ENCODE results near the gene KCTD18.

KCTD18 gene

GRCh38 chr2:200454927-200455801 is 54.7 kb downstream of the KCTD18 start:
- no peak for DNase-seq (ENCODE audit: low read depth)

- no peak for DNase-seq (ENCODE audit: low read depth)
These were observed 55.9 kb downstream of the KCTD18 start for GRCh38 chr2:200453853-200454534.

- DNase-seq (ENCODE audit: low read depth), result no peak
These were observed 56.6 kb downstream of the KCTD18 start for GRCh38 chr2:200453142-200453852.

DNA sequence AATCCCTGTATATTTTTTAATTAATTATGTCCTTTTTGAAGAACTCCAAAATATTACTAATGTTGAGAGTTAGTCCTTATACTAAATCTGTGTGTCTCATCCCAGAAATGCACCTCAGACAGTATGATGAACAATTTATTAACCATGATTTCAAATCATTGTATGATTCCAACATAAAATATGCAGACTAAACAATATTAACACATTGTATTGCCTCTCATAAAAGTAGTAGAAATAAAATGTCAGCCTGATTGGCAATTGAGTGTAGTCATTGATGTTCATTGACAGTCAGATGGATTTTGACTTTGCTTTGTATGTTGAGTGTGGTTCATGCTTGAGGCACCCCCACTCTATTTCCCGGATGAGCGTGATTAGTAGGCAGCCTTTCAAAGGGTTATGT is 57.5 kb downstream of the KCTD18 start:
- no peak for DNase-seq (ENCODE audit: low read depth)

DNA sequence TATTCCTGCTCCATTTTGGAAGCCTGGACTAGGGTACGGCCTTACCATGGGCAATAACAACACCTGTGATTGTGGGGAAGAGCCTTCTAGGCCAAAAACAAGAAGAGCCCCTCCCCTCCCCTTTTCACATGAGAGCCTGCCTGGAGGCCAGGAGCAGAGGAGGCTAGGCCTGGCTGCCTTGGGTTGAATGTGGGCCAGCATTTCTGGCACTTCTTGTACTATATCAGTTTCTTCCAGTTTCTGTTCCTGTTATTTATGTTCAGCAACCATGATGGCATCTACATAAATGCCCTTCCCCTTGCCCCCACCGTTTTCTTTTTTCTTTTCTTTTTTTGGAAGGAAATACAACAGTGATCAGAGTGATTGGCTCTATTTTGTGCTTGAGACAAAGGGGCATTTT is 58.4 kb downstream of the KCTD18 start:
- no peak for DNase-seq (ENCODE audit: low read depth)

DNA sequence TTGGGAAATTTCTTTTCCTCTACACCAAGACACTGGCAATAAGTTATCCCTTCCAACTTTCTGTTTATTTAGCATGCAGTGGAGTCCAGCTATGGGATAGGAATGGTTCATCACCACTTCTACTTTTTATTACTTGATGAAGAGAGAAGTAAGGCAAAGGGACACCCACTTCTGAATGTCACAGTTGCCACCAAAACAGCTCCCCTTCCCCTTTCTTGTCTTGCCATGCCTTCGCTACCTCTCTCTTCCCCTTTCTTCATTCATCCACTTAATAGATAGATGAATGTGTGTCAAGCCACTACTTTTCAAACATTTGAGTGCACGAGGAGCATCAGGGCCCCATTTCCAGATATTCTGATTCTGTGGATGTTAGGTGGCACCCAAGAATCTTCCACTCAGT is 59.6 kb downstream of the KCTD18 start:
- no peak for DNase-seq (ENCODE audit: low read depth)

GRCh38 chr2:200449149-200449548 is 60.7 kb downstream of the KCTD18 start:
- DNase-seq (ENCODE audit: low read depth), result no peak

DNA sequence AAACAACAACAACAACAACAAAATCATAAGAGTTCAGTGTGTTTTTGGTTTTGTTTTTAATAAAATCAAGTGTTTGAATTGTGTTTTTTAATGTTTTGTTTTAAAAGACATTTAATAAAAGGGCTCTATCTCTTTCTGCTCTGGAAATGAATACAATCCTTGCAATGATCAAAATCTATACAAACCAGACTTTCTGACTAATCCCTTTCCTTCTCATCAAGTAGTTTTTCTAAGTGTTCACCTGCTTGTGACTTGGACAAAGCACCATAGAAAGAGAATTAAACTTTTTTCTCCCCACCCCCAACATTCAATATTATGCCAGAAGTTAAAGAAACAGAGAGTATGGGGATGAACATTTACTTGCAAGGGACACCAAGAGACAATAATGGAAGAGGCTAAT is 61.4 kb downstream of the KCTD18 start:
- DNase-seq (ENCODE audit: low read depth), result no peak

DNA sequence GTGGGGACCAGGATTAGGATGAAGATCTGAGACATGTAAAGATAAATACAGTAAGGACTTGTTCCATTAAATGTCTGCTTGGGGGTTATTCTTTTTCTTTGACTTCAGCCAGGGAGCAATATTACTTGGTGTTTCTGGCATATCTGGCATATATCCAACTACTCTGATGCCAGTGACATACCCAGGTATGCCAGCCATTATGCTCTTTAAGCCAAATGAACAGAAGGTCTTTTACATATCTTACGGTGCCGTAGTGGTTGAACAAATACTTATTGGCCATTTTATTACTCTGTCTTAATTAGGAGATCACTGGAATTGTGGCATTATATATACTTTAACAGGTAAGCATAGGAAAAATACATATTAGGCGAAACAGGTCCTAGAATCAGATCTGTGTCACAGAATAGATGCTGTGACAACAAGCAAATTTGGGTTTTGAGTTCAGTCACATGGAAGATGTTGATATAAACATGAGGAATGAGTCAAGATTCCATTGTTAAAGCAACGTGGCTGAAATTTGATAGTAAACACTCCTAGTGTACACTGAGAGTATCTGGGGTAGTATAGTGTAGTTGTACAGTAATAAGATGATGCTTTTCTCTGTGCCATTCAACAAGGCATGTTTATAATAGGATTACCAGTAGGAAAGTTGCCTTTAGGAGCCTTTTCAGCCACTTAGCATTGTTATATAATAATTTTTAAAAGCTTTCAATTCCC is 62.6 kb downstream of the KCTD18 start:
- DNase-seq (ENCODE audit: low read depth), result no peak

DNA sequence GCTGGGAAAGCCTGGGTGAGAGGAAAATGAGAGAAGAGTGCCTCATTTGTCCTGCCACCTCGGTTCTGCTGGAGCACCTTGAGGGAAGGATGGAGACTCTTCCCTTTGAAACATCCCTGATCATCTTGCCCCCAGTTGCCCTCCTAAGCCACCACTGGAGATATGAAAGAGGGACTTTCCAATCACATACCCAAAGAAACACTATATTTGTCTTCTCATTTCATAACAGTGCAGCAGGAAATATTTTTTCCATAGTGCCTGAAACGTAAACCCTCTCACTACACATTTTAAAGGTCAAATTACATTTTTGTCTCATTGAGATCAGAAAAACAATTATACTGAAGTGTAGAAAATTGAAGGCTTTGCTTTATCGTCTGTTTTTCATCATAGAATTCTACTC is 63.3 kb downstream of the KCTD18 start:
- DNase-seq (ENCODE audit: low read depth), result no peak

DNA sequence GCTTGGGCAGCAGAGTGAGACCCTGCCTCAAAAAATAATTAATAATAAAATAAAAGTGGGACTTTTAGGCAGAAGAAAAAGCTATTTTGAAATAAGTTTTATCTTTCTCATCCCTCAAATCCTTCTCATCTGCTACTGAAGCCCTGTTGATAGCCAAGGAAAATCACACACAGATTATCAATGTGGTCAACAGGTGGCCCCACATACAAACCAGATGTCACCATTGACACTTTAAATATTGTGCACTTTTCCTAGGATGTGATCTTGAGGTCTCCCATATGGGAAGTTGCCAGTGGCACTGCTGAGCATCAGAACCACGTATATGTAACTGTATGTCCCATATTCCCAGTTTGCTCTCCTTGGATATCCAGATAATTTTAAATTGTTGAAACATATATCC is 64.6 kb downstream of the KCTD18 start:
- DNase-seq (ENCODE audit: low read depth), result no peak

DNA sequence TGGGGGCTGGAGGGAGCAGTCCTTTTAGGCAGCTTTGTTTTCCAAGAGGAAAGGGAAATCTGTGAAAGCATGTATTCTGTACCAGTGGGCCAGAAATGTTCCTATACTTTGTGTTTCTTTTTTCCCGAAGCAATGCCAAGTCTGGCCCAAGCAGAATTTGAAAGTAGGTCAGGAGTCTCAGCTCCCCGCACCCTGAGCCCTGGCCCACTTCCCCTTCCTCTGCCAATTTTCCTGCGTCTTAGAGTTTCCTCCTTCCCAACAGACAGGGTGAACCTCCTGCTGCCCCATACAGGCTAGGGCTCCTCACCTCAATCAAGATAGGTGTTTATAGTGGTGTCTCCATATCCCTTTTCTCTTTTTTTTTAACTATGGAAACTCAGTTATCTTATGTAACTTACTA is 65.3 kb downstream of the KCTD18 start:
- no peak for DNase-seq (ENCODE audit: low read depth)

- DNase-seq (ENCODE audit: low read depth), result no peak
These were observed 66.0 kb downstream of the KCTD18 start for GRCh38 chr2:200443916-200444315.

DNA sequence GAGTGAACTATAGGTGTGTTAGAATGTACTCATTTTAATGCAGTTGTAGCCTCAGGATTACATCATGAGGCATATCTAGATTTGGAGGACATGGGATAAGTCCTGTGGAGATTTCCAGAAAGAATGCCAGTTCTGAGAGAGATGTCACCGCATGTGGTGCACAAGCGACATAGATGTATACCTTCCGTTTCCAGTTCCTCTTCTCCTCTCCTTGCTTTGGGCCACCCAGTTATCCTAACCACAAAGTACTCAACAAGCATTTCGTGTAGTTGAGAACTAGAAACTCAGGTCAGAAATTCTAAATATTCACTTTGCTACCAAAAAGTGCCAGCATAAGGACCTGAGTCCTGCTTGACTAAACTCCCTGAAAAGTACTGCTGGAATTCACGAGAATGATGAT is 66.5 kb downstream of the KCTD18 start:
- no peak for DNase-seq (ENCODE audit: low read depth)

DNA sequence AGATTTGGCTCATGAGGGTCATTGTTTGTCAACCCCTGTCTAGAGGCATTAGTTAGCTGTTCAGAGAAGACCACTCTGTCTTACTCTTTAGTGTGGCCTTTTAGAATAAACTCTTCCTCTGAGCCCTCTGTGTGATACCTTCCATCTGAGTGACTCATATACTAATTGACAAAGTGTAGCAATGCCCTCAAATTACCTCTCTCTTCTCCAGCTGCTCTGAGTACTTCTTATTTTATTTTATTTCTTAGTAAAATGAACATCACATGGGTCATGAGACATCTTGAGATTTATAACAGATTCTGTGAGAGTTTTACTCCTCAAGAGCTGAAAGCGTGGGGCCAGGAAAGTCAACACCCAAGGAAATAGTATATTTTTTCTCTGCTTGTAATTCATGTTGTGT is 67.4 kb downstream of the KCTD18 start:
- no peak for DNase-seq (ENCODE audit: low read depth)

- no peak for DNase-seq (ENCODE audit: low read depth)
These were observed 69.9 kb downstream of the KCTD18 start for GRCh38 chr2:200439981-200440380.
